ENCODE measurements around the gene MCOLN2. TPM values are rescaled to one million over a fixed set of nuclear protein-coding genes. Genes with fewer than 3 reads are reported as not detected.

Gene MCOLN2
- total and polyA plus RNA-seq, 2 of the 13 experiments (the other 11 are each of a cell fraction or from before 2014, with no cell fraction given), result not detected

GRCh38 chr1:84963021-84963420 lies 33.9 kb downstream of the MCOLN2 start:
- no peaks in the 10 kb centered on the region for H4K20me1 ChIP-seq (ENCODE audit: insufficient read depth, low read length)
- FAIRE-seq (no peak), DNase-seq (ENCODE audit: low spot score) (no peak), ATAC-seq (no peak)
- POLR2A ChIA-PET, result no interaction called here
- no peak overlapping the region for H3K4me3 ChIP-seq (replicated peaks in 1 of 3; ENCODE audit: insufficient read depth in 1 of 3, low read depth in 2 of 3, low read length in 3 of 3)
- no peaks in the 10 kb centered on the region for H3K27me3 ChIP-seq (ENCODE audit: control insufficient read depth in 1 of 2, insufficient read depth in 2 of 2, low read length in 2 of 2)
- intact Hi-C loops (cut with micrococcal nuclease; ENCODE audit: unreplicated experiment) (no loop called here), in situ Hi-C loops (cut with HindIII; ENCODE audit: extremely low pct_ligation_motif_present, low pct_unique_long_range_greater_than_20kb) (no loop called here)
- no peaks in the 10 kb centered on the region for H3K79me2 ChIP-seq (ENCODE audit: insufficient read depth, low read length)
- H2AFZ ChIP-seq (ENCODE audit: low read length), result no peak overlapping the region
- no peak overlapping the region for H3K27ac ChIP-seq (ENCODE audit: extremely low read length, insufficient read depth, low read length)
- H3K4me2 ChIP-seq (ENCODE audit: low read depth, low read length), result no peak overlapping the region
- H3K4me1 ChIP-seq (ENCODE audit: insufficient read depth, low read length), result no peaks in the 10 kb centered on the region
- CTCF ChIA-PET (ENCODE audit: low intra/inter-chr PET ratio, low total read pairs), result no interaction called here
- no peak overlapping the region for H3K9ac ChIP-seq (ENCODE audit: insufficient read depth, low read depth, low read length)
- no TSS peak for BruUV-seq (replicated peaks)
- H3K36me3 ChIP-seq (replicated peaks in 1 of 2; ENCODE audit: control insufficient read depth in 1 of 2, insufficient read depth in 2 of 2, low read length in 2 of 2), result no peaks in the 10 kb centered on the region
- TF ChIP-seq HHEX (CRISPR knock-in tag; IDR thresholded peaks at IDR 0.05), result no peak
- TF ChIP-seq ZNF160 (CRISPR knock-in tag; IDR thresholded peaks at IDR 0.05), result no peak
- no peak for TF ChIP-seq ZNF121 (CRISPR knock-in tag; IDR thresholded peaks at IDR 0.05)
- no peak for TF ChIP-seq HIC2 (CRISPR knock-in tag; IDR thresholded peaks at IDR 0.05; ENCODE audit: low read depth)
- no peak for TF ChIP-seq POGK (CRISPR knock-in tag; conservative IDR thresholded peaks at IDR 0.05)
- no peak for TF ChIP-seq ZNF510 (CRISPR knock-in tag; IDR thresholded peaks at IDR 0.05; ENCODE audit: low read depth)
- TF ChIP-seq KDM3A (CRISPR knock-in tag; IDR thresholded peaks at IDR 0.05; ENCODE audit: low read depth), result no peak
- no peak for TF ChIP-seq SMARCE1 (IDR thresholded peaks at IDR 0.05; ENCODE audit: borderline replicate concordance)
- TF ChIP-seq FOXM1 (CRISPR knock-in tag; IDR thresholded peaks at IDR 0.05), result no peak
- no peaks in the 10 kb centered on the region for H3K9me3 ChIP-seq (ENCODE audit: low read length)

Data from HepG2 (cell line).